G401 (cell line): ENCODE measurements around the gene ZNF497. TPM values are rescaled to one million over a fixed set of nuclear protein-coding genes. Genes with fewer than 3 reads are reported as not detected.

Experiments used
- DNase-seq: peaks from one replicate; pipeline ENCODE4 v3.0.0-alpha.2; 2015; ENCODE audit warnings: low spot score
- in situ Hi-C: cut with HindIII; loops from 2 replicates; pipeline ENCODE4 v1.10.0; 2016; ENCODE audit warnings: low sequenced_read_pairs, mixed read lengths
- total RNA-seq: library from RNA; depleted of rRNA; stranded (reverse); fragments of >200 nt; shearing (Covaris generic); gene quantifications from 2 replicates; pipeline ENCODE4 v1.2.3, GENCODE V29; 2014

ZNF497 gene
- total RNA-seq, 1 experiment from 2014 or later: 1.2 TPM

DNA sequence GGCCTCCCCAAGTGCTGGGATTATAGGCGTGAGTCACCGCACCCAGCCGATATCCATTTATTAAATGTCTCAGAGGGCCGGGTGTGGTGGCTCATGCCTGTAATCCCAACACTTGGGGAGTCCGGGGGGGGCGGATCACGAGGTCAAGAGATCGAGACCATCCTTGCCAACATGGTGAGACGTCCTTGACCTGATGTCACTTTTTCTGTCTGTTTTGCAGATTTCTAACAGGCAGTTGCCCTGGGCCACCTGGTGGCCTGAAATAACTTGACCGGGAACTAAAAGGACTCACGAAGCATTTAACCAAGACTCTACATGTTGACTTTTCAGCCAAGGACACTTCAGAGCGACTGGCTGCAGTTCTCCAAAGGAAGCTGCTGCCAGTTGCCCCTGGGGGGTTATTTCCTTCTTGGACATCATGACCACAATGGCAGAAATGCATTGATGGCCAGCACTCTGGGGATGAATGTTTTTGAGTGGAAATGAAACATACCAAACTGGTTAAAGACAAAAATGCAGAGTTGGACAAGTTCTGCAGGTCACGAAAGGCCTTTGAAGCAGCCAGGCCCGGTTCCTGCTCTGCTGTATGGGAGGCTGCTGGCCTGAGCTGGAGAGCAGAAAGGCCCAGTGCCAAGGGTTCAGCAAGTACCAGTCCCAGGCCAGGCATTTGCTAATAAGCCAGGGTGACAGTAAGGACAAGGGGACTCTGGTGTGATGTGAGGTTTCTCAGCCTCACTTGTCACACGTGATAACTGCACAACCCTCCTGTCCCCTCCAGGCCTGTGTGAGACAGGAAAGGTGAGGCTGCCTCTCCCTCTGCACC lies 10.0 kb upstream of the ZNF497 start:
- no peak for DNase-seq
- in situ Hi-C loops: no loop called here

DNA sequence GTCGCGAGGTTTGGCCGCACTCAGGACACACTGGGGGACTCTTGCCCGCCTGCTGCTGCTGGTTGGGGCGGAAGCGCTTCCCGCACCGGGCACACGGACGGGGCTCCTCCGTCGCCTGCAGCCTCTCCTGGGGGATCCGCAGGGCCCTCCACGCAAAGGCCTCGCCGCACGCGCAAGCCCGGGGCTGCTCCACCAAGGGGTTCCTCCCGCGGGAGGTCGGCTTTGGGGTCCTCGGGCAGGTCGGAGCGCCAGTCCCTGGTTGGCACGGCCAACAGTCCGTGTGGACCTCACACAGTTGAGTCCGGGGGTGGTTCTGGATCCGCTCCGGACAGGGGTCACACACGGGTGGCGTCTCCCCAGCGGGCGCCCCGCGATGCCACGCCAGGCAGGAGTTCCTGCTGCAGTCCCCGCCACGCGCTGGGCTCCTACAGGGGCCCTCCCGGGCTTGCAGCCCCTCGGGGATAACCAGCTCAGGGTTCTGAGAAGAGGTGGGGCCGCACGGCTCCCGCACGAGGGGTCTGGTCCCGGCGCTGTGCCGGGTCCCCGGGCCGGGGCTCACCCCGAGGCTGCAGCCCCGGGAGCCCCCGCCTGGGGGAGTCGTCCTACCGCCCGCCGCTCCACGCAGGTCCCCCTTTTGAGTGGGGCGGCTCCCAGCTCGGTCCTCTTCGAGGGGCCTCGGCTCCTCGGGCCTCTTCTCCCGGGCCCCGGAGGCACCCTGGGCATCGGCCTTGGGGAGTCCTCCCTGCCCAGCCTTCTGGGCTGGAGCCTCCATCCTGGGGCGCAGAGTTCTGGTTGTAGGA lies 6.2 kb upstream of the ZNF497 start:
- DNase-seq: no peak
- in situ Hi-C loops: no loop called here

DNA sequence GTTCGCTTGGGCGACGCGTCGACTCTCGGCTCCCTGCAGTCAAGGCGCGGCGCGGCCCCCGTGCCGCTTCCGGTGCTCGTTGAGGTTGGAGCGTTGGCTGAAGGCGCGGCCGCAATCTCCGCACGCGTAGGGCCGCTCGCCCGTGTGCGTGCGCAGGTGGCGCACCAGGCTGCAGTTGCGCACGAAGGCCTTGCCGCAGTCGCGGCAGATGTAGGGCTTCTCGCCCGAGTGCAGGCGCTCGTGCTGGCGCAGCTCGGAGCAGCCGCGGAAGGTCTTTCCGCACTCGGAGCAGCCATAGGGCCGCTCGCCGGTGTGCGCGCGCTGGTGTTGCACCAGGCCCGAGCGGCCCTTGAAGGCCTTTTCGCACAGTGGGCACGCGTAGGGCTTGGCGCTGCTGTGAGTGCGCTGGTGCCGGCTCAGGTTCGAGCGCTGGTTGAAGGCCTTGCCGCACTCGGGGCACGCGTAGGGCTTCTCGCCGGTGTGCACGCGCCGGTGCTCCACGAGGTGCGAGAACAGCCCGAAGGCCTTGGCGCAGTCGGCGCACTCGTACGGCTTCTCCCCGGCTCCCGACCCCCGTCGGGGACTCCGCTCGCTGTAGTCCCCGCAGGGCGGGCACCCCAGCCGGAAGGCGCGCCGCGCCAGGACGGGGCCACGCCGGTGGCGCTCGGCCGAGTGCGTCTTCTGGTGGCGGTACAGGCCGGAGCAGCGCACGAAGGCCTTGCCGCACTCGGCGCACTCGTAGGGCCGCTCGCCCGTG lies 5.3 kb upstream of the ZNF497 start:
- no peak for DNase-seq
- in situ Hi-C loops: no loop called here

DNA sequence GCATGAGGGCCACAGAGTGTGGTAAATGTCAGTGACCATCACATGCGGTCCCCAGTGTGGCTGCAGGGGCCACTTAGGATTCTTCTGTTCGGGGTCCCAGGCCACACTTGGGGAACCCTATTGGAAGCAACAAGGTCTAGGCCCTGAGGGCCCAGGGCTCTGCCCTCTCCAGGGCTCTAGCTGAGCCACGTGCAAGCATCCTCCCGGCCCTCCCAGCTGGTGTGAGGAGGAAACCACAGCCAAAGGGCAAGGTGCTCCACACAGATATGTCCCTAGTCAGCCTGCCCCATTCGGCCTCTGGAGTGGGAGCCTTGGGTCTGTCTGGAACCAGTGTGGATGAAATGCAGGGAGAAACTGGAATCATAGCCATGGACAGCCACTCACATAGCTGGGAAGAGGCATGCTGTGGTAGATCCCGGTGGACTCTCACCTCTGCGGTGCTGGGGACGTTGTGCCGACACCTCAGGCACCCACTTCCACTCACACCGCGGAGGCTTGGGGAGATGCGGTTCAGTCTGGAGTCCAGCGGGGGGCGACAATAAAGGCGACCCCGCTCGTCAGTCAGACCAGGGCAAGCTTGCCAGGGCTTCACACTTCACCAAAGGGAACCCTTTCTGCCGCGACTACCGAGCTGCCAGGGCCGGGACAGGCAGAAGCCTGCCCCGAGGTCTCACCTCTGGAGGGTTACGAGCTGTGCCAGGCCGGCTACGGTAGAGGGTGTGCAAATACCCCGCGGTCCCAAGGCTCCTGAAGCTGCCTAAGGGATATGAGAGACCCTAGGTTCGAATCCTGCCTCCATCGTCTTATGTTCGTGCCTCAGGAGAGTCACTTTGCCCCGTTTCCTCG lies 4.3 kb upstream of the ZNF497 start:
- in situ Hi-C loops: no loop called here
- no peak for DNase-seq

DNA sequence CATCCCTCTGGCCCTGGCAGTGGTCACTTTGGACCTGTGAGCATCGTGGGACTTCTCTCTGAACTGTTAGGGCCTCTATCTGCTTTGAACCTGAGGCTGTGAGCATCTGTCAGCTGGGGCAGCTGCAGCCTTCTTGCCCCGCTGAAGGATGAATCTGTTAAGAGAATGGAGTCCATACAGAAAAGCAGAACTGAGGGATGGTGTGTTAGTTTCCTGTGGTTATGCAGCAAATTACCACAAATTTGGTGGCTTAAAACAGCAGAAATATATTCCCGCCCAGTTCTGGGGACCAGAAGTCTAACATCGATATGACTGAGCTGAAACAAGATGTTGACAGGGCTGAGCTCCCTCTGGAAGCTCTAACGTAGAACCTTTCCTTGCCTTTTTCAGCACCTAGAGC lies 1.6 kb upstream of the ZNF497 start:
- DNase-seq: no peak
- in situ Hi-C loops: no loop called here

DNA sequence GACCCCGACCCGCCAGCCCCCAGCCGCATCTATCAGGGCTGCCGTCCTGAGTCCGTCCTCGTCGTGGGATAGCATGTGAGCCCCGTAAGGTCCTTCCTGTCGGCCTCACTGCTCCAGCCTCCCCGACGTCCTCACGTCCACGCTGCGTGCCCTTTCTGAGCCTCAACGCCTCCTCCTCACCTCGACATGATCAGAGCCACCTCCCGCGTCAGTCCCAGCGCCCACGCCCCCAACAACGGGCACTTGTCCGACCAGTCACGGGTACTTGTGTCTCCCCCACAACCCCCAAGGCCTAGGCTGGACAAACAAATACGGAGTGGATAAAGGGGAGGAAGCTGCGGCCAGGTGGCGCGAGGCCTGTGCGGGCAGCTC lies 665 bp downstream of the ZNF497 start:
- DNase-seq: no peak
- in situ Hi-C loops: no loop called here

DNA sequence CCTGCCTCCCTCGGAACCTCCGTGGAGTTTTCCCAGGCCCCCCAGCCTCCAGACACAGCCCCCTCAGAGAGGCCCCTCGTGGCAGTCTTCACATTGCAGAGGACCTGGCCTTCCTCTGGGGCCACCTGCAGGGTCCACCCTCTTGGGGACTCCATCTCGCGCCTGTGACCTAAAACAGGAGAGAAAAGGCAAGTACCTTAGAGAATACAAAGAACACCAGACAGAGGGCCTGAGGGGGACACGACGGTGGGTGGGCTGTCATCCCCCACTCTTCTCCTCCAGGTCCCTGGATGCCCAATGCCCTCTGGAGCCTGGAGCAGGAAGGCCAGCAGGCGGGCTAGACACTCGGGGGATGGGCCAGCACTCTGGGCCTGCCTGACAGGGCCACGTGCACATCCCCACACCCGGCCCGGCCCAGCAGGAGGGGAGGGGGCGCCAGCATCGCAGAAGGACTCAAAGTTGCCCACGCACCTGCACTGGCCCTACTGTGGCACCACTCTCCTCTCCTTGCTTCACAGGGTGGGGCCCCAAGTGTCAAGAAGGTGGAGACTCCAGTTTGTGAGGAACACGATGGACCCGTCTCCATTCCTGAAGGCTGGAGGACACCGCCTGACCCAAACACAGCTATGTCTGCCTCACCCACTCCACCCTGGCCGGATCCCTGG lies 4.9 kb downstream of the ZNF497 start:
- DNase-seq: no peak
- in situ Hi-C loops: no loop called here

DNA sequence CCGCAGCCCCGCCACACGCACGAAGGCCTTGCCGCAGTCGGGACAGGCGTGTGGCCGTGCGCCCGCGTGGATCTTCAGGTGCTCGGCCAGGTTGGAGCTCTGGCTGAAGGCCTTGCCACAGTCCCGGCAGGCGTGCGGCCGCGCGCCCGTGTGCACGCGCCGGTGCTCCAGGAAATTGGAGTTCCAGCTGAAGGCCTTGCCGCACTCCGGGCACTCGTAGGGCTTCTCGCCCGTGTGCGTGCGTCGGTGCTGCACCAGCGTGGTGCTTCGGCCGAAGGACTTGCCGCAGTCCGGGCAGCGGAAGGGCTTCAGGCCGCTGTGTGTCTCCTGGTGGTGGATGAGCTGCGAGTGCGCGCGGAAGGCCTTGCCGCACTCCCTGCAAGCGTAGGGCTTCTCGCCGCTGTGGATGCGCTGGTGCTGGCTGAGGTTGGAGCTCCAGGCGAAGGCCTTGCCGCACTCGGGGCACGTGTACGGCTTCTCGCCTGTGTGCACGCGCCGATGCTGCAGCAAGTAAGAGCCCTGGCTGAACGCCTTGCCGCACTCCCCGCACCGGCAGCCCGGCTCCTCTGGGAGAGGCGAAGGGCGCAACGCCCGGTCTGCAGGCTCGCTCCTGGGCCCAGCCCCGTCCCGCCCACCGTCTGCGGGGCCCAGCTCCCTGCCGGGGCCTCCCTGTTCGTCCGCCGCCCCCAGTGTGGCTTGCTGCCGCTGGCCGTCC lies 5.6 kb downstream of the ZNF497 start:
- in situ Hi-C loops: no loop called here
- DNase-seq: no peak

DNA sequence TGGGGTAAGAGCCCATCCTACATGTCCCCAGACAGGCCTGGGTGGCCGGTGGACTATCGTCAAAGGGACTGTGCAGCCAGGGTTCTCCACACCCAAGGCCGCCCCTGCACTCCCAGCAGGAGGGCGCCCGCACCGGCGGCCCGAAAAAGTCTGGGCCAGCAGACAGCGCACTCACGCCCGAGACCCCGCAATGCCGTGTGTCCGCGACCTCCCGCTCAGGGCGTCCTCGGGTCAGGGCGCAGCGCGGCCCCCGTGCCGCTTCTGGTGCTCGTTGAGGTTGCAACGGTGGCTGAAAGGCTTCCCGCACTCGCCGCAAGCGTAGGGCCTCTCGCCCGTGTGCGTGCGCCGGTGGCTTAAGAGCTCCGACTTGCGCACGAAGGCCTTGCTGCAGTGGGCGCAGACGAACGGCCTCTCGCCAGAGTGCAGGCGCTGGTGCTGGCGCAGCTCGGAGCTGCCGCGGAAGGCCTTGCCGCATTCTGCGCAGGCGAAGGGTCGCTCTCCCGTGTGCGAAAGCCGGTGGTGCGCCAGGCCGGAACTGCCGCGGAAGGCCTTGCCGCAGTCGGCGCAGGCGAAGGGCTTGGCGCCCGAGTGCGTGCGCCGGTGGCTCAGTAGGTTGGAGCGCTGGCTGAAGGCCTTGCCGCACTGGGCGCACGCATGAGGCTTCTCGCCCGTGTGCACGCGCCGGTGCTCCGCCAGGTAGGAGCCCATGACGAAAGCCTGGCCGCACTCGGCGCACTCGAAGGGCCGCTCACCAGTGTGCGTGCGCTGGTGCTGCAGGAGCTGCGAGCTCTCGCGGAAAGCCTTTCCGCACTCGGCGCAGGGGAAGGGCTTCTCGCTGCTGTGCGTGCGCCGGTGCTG lies 6.4 kb downstream of the ZNF497 start:
- no peak for DNase-seq
- in situ Hi-C loops: no loop called here

DNA sequence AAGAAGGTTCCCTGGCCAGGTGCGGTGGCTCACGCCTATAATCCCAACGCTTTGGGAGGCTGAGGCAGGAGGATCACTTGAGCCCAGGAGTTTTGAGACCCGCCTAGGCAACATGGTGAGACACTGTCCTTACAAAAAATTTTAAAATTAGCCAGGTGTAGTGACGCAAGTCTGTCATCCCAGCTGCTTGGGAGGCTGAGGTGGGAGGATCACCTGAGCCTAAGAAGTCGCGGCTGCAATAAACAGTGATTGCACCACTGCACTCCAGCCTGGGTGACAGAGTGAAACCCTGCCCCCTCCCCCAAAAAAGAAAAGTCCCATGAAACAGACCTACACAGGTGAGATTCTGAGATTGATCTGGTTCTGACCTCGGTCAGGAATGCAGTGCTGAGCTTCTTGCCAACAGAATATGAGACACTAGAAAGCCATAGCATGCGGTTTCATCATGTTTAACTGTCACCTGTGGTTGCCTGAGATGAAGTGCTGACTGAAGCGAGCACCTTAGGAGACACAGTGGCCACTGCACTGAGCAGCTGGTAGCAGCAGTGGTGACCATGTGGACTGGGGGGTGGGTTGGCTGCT lies 7.2 kb downstream of the ZNF497 start:
- no peak for DNase-seq
- in situ Hi-C loops: no loop called here

DNA sequence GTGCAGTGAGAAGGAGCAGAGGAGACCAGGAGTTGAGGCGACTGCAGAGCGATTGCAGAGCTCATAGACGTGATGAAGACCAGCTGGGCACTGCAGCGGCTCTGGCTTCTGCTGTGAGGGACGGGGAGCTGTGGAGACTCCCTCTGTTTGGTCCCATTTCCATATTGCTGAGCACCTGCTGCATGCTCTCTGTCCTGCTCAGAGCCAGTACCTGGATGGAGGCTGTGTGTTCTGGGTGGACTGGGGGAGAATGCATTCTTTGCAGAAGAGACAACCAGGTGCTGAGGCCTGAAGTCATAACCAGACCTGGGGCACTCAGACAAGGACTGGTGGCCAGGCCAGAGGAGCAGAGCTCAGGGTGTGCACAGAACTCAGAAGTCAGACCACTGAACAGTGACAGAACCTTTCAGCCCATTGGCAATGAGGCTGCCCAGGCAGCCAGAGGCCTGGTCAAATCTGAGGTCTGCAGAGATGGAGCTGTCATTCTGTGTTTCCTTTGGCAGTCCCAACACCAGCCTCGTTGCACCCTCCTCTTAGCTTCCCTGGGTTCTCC lies 8.0 kb downstream of the ZNF497 start:
- no peak for DNase-seq
- in situ Hi-C loops: no loop called here

DNA sequence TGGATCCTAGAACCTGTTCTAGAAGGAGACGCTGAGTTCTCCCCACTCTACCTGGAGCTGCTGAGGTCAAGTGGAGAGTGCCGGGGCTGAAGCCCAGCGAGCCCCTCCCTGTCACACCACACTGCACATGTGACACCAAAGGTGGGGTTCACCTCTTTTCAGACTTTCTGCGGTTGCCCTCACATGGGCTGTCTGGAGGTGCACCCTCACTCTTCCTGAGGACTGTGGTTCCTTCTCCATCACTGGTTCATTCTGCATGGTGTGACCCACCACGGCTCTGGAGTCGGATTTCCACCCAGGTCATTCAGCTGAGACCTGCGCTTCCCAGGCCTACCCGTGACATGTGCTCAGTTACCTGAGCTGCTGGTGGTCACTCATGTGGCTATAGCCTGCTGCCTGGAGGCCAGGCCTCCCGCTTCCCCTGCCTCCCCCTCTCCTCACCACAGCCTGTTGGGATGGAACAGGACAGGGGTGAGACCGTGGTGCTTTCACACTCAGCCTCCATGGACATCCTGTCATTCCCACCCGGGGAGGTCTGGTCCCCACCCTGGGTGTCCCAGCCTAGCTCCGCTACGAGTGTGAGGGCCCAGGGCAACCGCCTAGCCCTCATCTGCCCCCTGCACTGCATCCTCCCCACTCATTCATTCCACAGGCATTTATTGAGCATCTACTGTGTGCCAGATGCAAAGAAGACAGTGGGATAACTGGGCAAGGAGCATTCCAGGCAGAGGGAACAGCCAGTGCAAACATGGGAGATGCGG lies 8.7 kb downstream of the ZNF497 start:
- no peak for DNase-seq
- in situ Hi-C loops: no loop called here

DNA sequence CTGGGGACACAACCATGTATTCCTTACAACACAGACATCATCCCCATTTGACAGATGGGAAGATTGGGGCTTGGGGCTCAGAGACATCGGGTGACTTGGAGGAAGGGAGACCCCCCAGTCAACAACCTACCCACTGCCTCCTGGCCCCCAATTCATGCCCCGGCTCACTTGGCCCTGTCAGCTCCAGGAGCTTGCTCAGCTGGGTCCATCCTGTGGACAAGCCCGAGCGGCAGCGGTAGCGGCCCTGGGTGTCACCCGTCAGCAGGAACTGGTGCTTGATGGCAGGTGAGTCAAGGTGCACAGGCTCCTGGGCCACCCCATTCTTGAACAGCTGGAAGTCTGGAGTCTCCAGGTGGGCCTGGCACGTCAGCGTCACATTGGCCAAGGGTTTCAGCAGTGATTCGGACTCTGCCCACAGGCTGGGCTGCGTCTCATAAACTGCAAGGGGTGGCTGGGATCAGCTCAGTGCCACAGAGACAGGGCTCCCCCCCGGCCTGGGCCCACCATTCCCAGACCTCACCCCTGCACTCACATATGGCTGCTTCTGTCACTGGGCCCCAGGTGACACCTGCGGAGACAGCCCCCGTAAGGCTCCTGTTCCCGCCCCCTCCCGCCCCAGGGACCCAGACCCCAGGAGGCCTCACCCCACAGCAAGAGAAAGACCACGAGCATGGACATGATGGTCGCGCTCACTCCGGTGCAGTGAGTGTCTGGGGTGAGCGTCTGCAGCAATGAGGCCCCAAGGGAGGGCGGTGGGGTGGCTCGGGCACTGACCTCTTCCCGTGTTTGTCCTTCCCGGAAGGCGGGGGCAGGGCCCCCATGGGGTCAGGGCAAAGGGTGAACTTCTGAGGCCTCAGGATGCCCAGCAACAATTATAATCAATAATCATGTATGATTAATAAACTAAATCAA lies 9.5 kb downstream of the ZNF497 start, which contains the start of gene A1BG:
TSS of gene A1BG (minus strand) at position 733 of the 912 bp plus-strand sequence. CDS start at position 678, 55 bp downstream.
- in situ Hi-C loops: no loop called here
- no peak for DNase-seq

DNA sequence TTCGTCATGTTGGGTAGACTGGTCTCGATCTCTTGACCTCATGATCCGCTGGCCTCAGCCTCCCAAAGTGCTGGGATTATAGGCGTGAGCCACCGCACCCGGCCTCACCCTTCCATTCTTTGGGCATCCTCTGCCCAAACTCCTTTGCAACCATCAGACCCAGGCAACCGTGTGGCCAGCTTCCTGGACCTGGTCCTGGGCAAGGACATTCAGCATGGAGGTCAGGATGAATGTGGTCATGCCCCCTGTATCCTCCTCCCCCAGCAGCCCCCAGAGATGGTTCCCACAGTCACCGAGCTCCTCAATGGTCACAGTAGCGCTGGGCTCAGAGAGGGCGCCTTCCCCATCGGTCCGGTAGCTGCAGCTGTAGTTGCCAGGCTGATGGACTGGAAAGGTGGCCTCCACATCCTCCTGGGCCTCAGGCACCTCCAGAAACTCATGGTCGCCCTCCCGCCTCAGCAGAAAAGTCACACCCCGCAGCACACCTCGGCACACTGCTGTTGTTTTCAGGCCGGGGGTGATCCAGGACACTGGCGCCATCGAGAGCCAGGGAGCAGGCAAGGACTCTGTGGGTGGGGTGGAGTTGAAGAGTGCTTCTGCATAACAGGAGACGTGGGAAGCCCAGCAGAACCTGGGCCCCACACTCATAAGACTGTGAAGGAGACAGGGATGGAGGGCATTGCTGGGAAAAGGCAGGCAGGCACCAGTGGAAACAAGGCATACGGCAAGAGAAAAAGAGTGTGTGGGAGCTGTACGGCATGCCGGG lies 10.4 kb downstream of the ZNF497 start:
- DNase-seq: no peak
- in situ Hi-C loops: no loop called here
